SK-N-MC (cell line): ENCODE results near the gene SRSF10.
"Not testable (repeated sequence)": the region's sequence is repeated elsewhere in the genome, so short reads cannot be mapped to it uniquely, and the experiment has no call there.

Experiments used
- DNase-seq: peaks from one replicate; pipeline ENCODE4 v3.0.0-alpha.2; 2011; ENCODE audit warnings: low read depth, low spot score
- H3K27ac ChIP-seq: fragments of 200-600 bp; sonication (generic); 2 replicates; pipeline ENCODE4 v1.5.1; 2016; ENCODE audit warnings: mixed run types
- H3K36me3 ChIP-seq: fragments of 200-600 bp; sonication (generic); 2 replicates; pipeline ENCODE4 v1.6.1; 2017; ENCODE audit warnings: antibody characterized with exemption, low read length, mixed read lengths; ENCODE audit not compliant: insufficient read depth
- H3K4me3 ChIP-seq: fragments of 200-600 bp; sonication (generic); 2 replicates; pipeline ENCODE4 v1.5.1; 2016
- H3K9ac ChIP-seq: fragments of 200-600 bp; sonication (generic); 2 replicates; pipeline ENCODE4 v1.8.0; 2017; ENCODE audit warnings: mixed run types, mixed read lengths; ENCODE audit not compliant: insufficient read length
- H3K9me3 ChIP-seq: fragments of 200-600 bp; sonication (generic); 2 replicates; pipeline ENCODE4 v1.6.1; 2017; ENCODE audit warnings: low read depth, mild to moderate bottlenecking, antibody characterized with exemption, low read length, moderate library complexity, mixed read lengths
- EZH2 ChIP-seq: fragments of 200-600 bp; sonication (generic); IDR thresholded peaks from one replicate; pipeline ENCODE4 v1.6.1; 2017; ENCODE audit warnings: antibody characterized with exemption
- FOXP2 ChIP-seq: optimal IDR thresholded peaks from 2 replicates; pipeline ENCODE3; 2011; ENCODE audit warnings: mild to moderate bottlenecking, moderate library complexity; ENCODE audit not compliant: insufficient read depth; ENCODE audit errors: extremely low read length, control extremely low read depth
- POLR2AphosphoS5 ChIP-seq: IDR thresholded peaks from 2 replicates; pipeline ENCODE4 v1.6.1; 2012; ENCODE audit warnings: mild to moderate bottlenecking, low read depth, low read length, borderline replicate concordance

SRSF10 gene

GRCh38 chr1:23964790-23965740 is 15.1 kb downstream of the SRSF10 start:
- Histone ChIP-seq H3K9me3 (no peaks in the 10 kb centered on the region), H3K4me3 (no peak overlapping the region), H3K36me3 (peaks cover 92% of the 10 kb centered on the region), H3K27ac (peak overlapping the region; percentile 82), H3K9ac (no peak overlapping the region)
- no peak for DNase-seq
- peak; percentile 47; the same call in 1 of the 2 replicates for TF ChIP-seq POLR2AphosphoS5
- TF ChIP-seq EZH2 = no peak

GRCh38 chr1:23964235-23964668 is 15.9 kb downstream of the SRSF10 start:
- Histone ChIP-seq H3K4me3 (no peak overlapping the region), H3K9ac (no peak overlapping the region), H3K9me3 (no peaks in the 10 kb centered on the region), H3K36me3 (peaks cover 84% of the 10 kb centered on the region), H3K27ac (peak overlapping the region; percentile 82)
- DNase-seq = no peak
- no peak; the same call in 1 of the 2 replicates for TF ChIP-seq POLR2AphosphoS5
- no peak for TF ChIP-seq EZH2
- TF ChIP-seq FOXP2 = no peak

- Histone ChIP-seq H3K27ac (peak overlapping the region; percentile 82), H3K9ac (no peak overlapping the region), H3K4me3 (no peak overlapping the region), H3K36me3 (peaks cover 79% of the 10 kb centered on the region), H3K9me3 (no peaks in the 10 kb centered on the region)
- no peak for DNase-seq
- TF ChIP-seq FOXP2 (no peak), POLR2AphosphoS5 (peak; percentile 65), EZH2 (no peak)
Measured at GRCh38 chr1:23963617-23964234, 16.4 kb downstream of the SRSF10 start.

GRCh38 chr1:23960291-23961020 is 19.7 kb downstream of the SRSF10 start:
- peak overlapping the region; percentile 99 for H3K9ac ChIP-seq
- H3K9me3 ChIP-seq = no peaks in the 10 kb centered on the region
- no peak for DNase-seq
- peaks cover 46% of the 10 kb centered on the region for H3K36me3 ChIP-seq
- H3K27ac ChIP-seq = peak overlapping the region; percentile 98
- peak overlapping the region; percentile 95 for H3K4me3 ChIP-seq
- TF ChIP-seq POLR2AphosphoS5 = no peak
- no peak for TF ChIP-seq EZH2
- no peak for TF ChIP-seq FOXP2

GRCh38 chr1:23959461-23960290 is 20.5 kb downstream of the SRSF10 start, which contains the start of gene PNRC2:
PNRC2 (plus strand) TSS chr1:23959828; CDS start chr1:23961458, 1,630 bp downstream.
- DNase-seq = no peak
- H3K27ac ChIP-seq = peak within 1 kb of the TSS; percentile 98
- TF ChIP-seq POLR2AphosphoS5 = peak; percentile 99
- TF ChIP-seq FOXP2 = no peak
- no peak for TF ChIP-seq EZH2

DNA sequence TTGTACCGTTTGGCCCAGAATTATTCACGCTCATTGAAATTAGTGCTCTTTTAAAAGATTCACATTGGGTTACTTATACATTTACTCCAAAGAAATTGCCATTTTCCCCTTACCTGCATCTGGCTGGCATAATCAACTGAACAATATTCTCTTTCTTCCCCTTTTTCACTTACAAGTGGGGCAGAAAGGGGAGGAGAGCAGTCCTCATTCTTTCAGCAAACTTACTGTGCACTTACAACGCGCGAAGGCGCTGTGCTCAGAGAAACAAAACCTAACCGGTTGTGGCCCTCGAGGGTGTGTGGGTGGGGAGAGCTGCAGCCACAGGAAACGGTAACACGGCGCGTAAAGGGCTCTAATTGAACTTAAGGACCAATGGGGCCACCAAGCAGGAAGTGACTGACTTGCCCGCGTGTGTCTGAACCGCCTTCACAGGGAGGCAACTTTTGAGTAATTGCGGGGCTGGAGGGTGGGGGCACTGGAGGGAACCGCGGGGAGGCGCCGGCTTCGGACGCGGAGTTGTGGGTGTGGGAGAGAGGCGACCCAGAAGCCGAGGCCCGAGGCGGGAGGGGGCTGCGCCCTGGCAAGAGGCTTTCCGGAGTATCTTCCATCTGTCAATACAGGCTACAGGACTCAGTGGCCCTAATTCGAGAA is 21.2 kb downstream of the SRSF10 start:
- Histone ChIP-seq H3K36me3 (peaks cover 31% of the 10 kb centered on the region), H3K4me3 (peak overlapping the region; percentile 95), H3K9ac (peak overlapping the region; percentile 99), H3K27ac (peak overlapping the region; percentile 98), H3K9me3 (no peaks in the 10 kb centered on the region)
- peak; percentile 76 for DNase-seq
- peak; percentile 65 for TF ChIP-seq FOXP2
- TF ChIP-seq POLR2AphosphoS5 = no peak; the same call in 1 of the 2 replicates
- no peak for TF ChIP-seq EZH2

More at GRCh38 chr1:23959461-23960290, 20.5 kb downstream of the SRSF10 start, which contains the start of gene PNRC2:
- Histone ChIP-seq H3K9me3 (no peaks in the 10 kb centered on the region), H3K36me3 (peaks cover 39% of the 10 kb centered on the region), H3K4me3 (peak within 1 kb of the TSS; percentile 95), H3K9ac (peak within 1 kb of the TSS; percentile 99)

DNA sequence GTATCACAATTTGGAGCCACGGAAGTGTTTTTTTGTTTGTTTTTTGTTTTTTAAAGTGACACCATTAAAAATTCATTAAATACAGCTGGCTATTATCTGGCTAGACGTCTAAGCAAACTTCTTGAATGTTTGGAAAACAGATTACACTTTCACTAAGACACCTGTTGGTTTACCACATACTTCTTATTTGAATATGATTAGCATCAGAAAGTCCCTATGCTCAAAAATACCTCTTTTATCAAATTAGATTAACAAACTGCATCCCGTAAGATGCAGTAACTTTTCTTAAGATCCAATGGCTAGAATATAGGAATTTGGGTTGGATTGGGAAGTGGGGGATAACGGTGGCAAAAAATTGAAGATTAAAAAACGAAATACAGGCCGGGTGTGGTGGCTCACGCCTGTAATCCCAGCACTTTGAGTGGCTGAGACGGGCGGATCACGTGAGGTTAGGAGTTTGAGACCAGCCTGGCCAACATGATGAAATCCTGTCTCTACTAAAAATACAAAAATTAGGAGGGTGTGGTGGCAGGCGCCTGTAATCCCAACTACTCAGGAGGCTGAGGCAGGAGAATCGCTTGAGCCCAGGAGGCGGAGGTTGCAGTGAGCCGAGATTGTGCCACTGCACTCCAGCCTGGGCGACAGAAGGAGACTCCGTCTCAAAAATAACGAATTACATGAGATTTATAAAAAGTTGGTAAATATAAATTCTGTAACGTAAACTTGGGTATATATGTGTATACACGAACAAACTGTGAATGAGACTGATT is 21.9 kb downstream of the SRSF10 start:
- peak overlapping the region; percentile 95 for H3K4me3 ChIP-seq
- peaks cover 25% of the 10 kb centered on the region for H3K36me3 ChIP-seq
- not testable (repeated sequence) for DNase-seq, H3K9me3 ChIP-seq
- peak overlapping the region; percentile 98 for H3K27ac ChIP-seq
- peak overlapping the region; percentile 99 for H3K9ac ChIP-seq
